K562 (cell line): ENCODE results near the gene MRGPRF. TPM values are rescaled to one million over a fixed set of nuclear protein-coding genes. Genes with fewer than 3 reads are reported as not detected.

ENCODE experiments used
- ATAC-seq: fragments of 200-7000 bp; cut with Tn5 transposase; 3 replicates; pipeline ENCODE4 v1.9.1; 2020; ENCODE audit warnings: moderate library complexity
- BruUV-seq: library from RNA; stranded (reverse); fragments of 400-500 nt; replicated peaks from 2 replicates; lab custom pipeline; 2021; lab: Mats Ljungman, UMichigan
- CTCF ChIA-PET: fragments of 300-600 bp; formaldehyde crosslinking; extraction: SDS; loops from one replicate; lab custom pipeline; 2021; ENCODE audit warnings: low intra/inter-chr PET ratio; lab: Yijun Ruan, JAX
- POLR2A ChIA-PET: fragments of 300-600, 350-650 bp; sonication (Branson Sonifier 250); formaldehyde crosslinking; extraction: SDS; loops from one replicate; lab custom pipeline; 2021; ENCODE audit warnings: antibody characterized with exemption, inconsistent platforms; lab: Yijun Ruan, JAX
- DNase-seq, 4 experiments: peaks; one replicate each; pipeline versions ENCODE4 v3.0.0 to v3.0.0-alpha.2; 2011 to 2018; ENCODE audit warnings: low spot score in 3 of 4, mixed read lengths in 3 of 4; ENCODE audit errors: extremely low read depth in 1 of 4
- FAIRE-seq: peaks from 2 replicates; lab custom pipeline; 2011; peaks lifted over from hg19 to GRCh38; lab: Jason Lieb, UNC
- H2AFZ ChIP-seq: 2 replicates; pipeline ENCODE4 v1.6.0; 2011; ENCODE audit warnings: low read depth, low read length, control low read depth, inconsistent platforms
- H3K27ac ChIP-seq: fragments of 200-600 bp; 3 replicates; pipeline ENCODE4 v1.8.0; 2011; ENCODE audit warnings: low read depth, mild to moderate bottlenecking, control low read depth, inconsistent platforms, low read length, moderate library complexity, mixed read lengths; ENCODE audit errors: extremely low read depth
- H3K27me3 ChIP-seq, 2 experiments: fragments of 300-600 bp in 1 of 2; 2 replicates in 1 of 2; 3 replicates in 1 of 2; pipeline versions ENCODE4 v1.6.0 to v1.8.0; 2011; ENCODE audit warnings: inconsistent platforms in 2 of 2, low read length in 2 of 2, mild to moderate bottlenecking in 1 of 2, mixed read lengths in 1 of 2, moderate library complexity in 1 of 2; ENCODE audit not compliant: control insufficient read depth in 2 of 2, insufficient read depth in 2 of 2
- H3K36me3 ChIP-seq: fragments of 300-600 bp; 3 replicates; pipeline ENCODE4 v1.8.0; 2011; ENCODE audit warnings: mild to moderate bottlenecking, low read length, inconsistent platforms; ENCODE audit not compliant: control insufficient read depth, insufficient read depth
- H3K4me1 ChIP-seq, 2 experiments: fragments of 200-600 bp in 1 of 2; replicated peaks in 1 of 2; 2 replicates in 1 of 2; 3 replicates in 1 of 2; pipeline versions ENCODE4 v1.5.1 to v1.8.0; 2011; ENCODE audit warnings: inconsistent platforms in 2 of 2, low read length in 2 of 2, mild to moderate bottlenecking in 1 of 2, mixed read lengths in 1 of 2, moderate library complexity in 1 of 2; ENCODE audit not compliant: control insufficient read depth in 2 of 2, insufficient read depth in 2 of 2
- H3K4me2 ChIP-seq: 2 replicates; pipeline ENCODE4 v1.6.1; 2011; ENCODE audit warnings: low read length, control low read depth, inconsistent platforms, mixed read lengths; ENCODE audit not compliant: insufficient read depth
- H3K4me3 ChIP-seq: fragments of 200-600 bp; sonication (generic), shearing (Covaris generic); 2 replicates; pipeline ENCODE4 v1.5.1; 2016; ENCODE audit warnings: control low read depth, inconsistent platforms
- H3K79me2 ChIP-seq: fragments of 200-600 bp; 3 replicates; pipeline ENCODE4 v1.8.0; 2011; ENCODE audit warnings: low read length, inconsistent platforms; ENCODE audit not compliant: control insufficient read depth, insufficient read depth
- H3K9ac ChIP-seq, 2 experiments: 2 replicates each; pipeline versions ENCODE4 v1.6.0 to v1.6.1; 2011; ENCODE audit warnings: low read depth in 2 of 2, low read length in 2 of 2, control low read depth in 1 of 2, inconsistent platforms in 1 of 2, mild to moderate bottlenecking in 1 of 2, mixed read lengths in 1 of 2; ENCODE audit not compliant: insufficient read depth in 1 of 2
- H3K9me1 ChIP-seq: one replicate; pipeline ENCODE4 v1.6.0; 2011; ENCODE audit warnings: inconsistent platforms, mild to moderate bottlenecking, low read length, moderate library complexity; ENCODE audit not compliant: control insufficient read depth, insufficient read depth
- H3K9me3 ChIP-seq: replicated peaks from 2 replicates; pipeline ENCODE4 v1.5.1; 2011; ENCODE audit warnings: low read depth, low read length, inconsistent platforms; ENCODE audit not compliant: control insufficient read depth, insufficient read depth
- H4K20me1 ChIP-seq: replicated peaks from 2 replicates; pipeline ENCODE4 v1.6.1; 2011; ENCODE audit warnings: low read length, inconsistent platforms, mixed read lengths; ENCODE audit not compliant: control insufficient read depth, insufficient read depth
- ADNP ChIP-seq: fragments of 200-800 bp; sonication (Bioruptor generic); IDR thresholded peaks from 2 replicates; pipeline ENCODE4 v1.6.1; 2016; ENCODE audit warnings: missing genetic modification characterization, missing compliant biosample characterization
- ELF2 ChIP-seq: fragments of 250-450 bp; sonication (Bioruptor Pico); IDR thresholded peaks from 2 replicates; pipeline ENCODE4 v1.5.0; 2021; ENCODE audit warnings: mild to moderate bottlenecking
- ERF ChIP-seq: fragments of 450-650 bp; formaldehyde crosslinking; IDR thresholded peaks from 2 replicates; pipeline ENCODE4 v1.4.0; 2020; ENCODE audit warnings: mild to moderate bottlenecking, mixed read lengths
- HDAC8 ChIP-seq: fragments of 450-650 bp; IDR thresholded peaks from 2 replicates; pipeline ENCODE4 v1.6.1; 2016; ENCODE audit warnings: mild to moderate bottlenecking, missing genetic modification characterization, moderate library complexity, missing compliant biosample characterization
- KAT7 ChIP-seq: sonication (generic); formaldehyde crosslinking; IDR thresholded peaks from 2 replicates; pipeline ENCODE4 v1.8.0; 2022; ENCODE audit warnings: missing genetic modification reagents, mild to moderate bottlenecking, borderline replicate concordance
- POLR2B ChIP-seq: fragments of 450-650 bp; IDR thresholded peaks from 2 replicates; pipeline ENCODE4 v1.6.1; 2018; ENCODE audit warnings: low read depth; ENCODE audit not compliant: partially characterized antibody
- RBM22 ChIP-seq: fragments of 200-400 bp; formaldehyde crosslinking; IDR thresholded peaks from 2 replicates; pipeline ENCODE4 v1.6.1; 2018; ENCODE audit warnings: low read length, low read depth; ENCODE audit not compliant: poor library complexity, severe bottlenecking
- TEAD1 ChIP-seq, 2 experiments: fragments of 450-650 bp in 1 of 2; sonication (generic) in 1 of 2; formaldehyde crosslinking; IDR thresholded peaks; 2 replicates each; pipeline versions ENCODE4 v1.4.0 to v1.8.0; 2020 to 2022; ENCODE audit warnings: mild to moderate bottlenecking in 2 of 2, missing genetic modification reagents in 1 of 2
- ZNF184 ChIP-seq: sonication (generic); formaldehyde crosslinking; IDR thresholded peaks from 2 replicates; pipeline ENCODE4 v1.5.0; 2020; ENCODE audit warnings: missing genetic modification reagents
- ZNF512 ChIP-seq: IDR thresholded peaks from 2 replicates; pipeline ENCODE4 v1.6.1; 2016; ENCODE audit warnings: missing genetic modification characterization, missing compliant biosample characterization
- ZNF830 ChIP-seq: fragments of 250-450 bp; sonication (Bioruptor Pico); IDR thresholded peaks from 2 replicates; pipeline ENCODE4 v1.5.0; 2021; ENCODE audit warnings: mild to moderate bottlenecking
- WGBS: fragments of 100-300 bp; shearing (Covaris generic); methylation state at CpG from one replicate; pipeline ENCODE4 v1.1.6; 2016; ENCODE audit warnings: low coverage, mixed read lengths; ENCODE audit not compliant: insufficient coverage; ENCODE audit errors: missing lambda C conversion rate; 5-methylcytosine and 5-hydroxymethylcytosine counted together
- in situ Hi-C: fragments of 300-500 bp; cut with MboI; formaldehyde crosslinking; loops from 4 replicates; pipeline ENCODE4 v1.15.0; 2018; ENCODE audit warnings: inconsistent platforms, mixed read lengths
- intact Hi-C: fragments of 100-400 bp; cut with micrococcal nuclease; formaldehyde crosslinking; loops from 2 replicates; pipeline ENCODE4 v1.14.2; 2022
- polyA plus RNA-seq, 8 experiments: library from polyadenylated mRNA; depleted of rRNA in 4 of 8; stranded (reverse) in 5 of 8; unstranded in 3 of 8; fragments of >200 nt; fragmentation: Nextera tagmentation in 2 of 8; fragmentation: Illumina TruSeq in 1 of 8; extraction: Ambion mirVana in 2 of 8; extraction: Trizol in 1 of 8; gene quantifications; 2 replicates each; pipeline versions ENCODE4 v1.2.1 to v1.2.3, GENCODE V29; 2011 to 2014; ENCODE audit warnings: inconsistent platforms in 1 of 8, missing spikeins in 1 of 8
- total RNA-seq, 7 experiments: library from RNA; depleted of rRNA in 6 of 7; stranded (reverse); fragments of >200 nt in 6 of 7; fragmentation: Illumina TruSeq in 2 of 7; extraction: Trizol in 2 of 7; gene quantifications; 2 replicates each; pipeline versions ENCODE4 v1.2.1 to v1.2.3, GENCODE V29; 2011 to 2021; ENCODE audit warnings: low replicate concordance in 1 of 7
- TF ChIP-seq, protein P1 (sequence below): fragments of 200-400 bp; formaldehyde crosslinking; IDR thresholded peaks from 2 replicates; pipeline ENCODE4 v1.6.1; 2017; ENCODE audit warnings: mild to moderate bottlenecking, low read depth, low read length, moderate library complexity

MRGPRF gene
- total and polyA plus RNA-seq, 9 of the 15 experiments (the other 6 are each of a cell fraction or from before 2014, with no cell fraction given) = not detected

- H3K79me2 ChIP-seq = peaks cover 12% of the 10 kb centered on the region
- no peaks in the 10 kb centered on the region for H3K9me3 ChIP-seq
- peak overlapping the region in 1 of 2 experiments; percentile 58; a peak in 1 of 4 replicates for H3K9ac ChIP-seq
- no peak overlapping the region for H2AFZ ChIP-seq
- H3K9me1 ChIP-seq = no peaks in the 10 kb centered on the region
- peaks cover 8% of the 10 kb centered on the region; the same call in 1 of the 2 replicates for H4K20me1 ChIP-seq
- CTCF ChIA-PET = no interaction called here
- BruUV-seq = no TSS peak
- H3K4me2 ChIP-seq = no peak overlapping the region
- H3K4me1 ChIP-seq = peaks cover 7 to 39% of the 10 kb centered on the region in 2 experiments; a peak in 4 of 5 replicates
- WGBS = 75% methylated on average over 15 of the region's 18 CpGs
- TF ChIP-seq RBM22 (no peak), TEAD1 (CRISPR knock-in tag; IDR thresholded peaks at IDR 0.05) (no peak), ELF2 (no peak), ZNF512 (tag) (no peak), KAT7 (no peak), HDAC8 (no peak), ADNP (tag) (no peak), ZNF184 (CRISPR knock-in tag) (no peak), ZNF830 (CRISPR knock-in tag) (no peak), ERF (CRISPR knock-in tag) (no peak), POLR2B (no peak)
- TF ChIP-seq, protein P1, sequence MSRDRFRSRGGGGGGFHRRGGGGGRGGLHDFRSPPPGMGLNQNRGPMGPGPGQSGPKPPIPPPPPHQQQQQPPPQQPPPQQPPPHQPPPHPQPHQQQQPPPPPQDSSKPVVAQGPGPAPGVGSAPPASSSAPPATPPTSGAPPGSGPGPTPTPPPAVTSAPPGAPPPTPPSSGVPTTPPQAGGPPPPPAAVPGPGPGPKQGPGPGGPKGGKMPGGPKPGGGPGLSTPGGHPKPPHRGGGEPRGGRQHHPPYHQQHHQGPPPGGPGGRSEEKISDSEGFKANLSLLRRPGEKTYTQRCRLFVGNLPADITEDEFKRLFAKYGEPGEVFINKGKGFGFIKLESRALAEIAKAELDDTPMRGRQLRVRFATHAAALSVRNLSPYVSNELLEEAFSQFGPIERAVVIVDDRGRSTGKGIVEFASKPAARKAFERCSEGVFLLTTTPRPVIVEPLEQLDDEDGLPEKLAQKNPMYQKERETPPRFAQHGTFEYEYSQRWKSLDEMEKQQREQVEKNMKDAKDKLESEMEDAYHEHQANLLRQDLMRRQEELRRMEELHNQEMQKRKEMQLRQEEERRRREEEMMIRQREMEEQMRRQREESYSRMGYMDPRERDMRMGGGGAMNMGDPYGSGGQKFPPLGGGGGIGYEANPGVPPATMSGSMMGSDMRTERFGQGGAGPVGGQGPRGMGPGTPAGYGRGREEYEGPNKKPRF = no peak
- H3K4me3 ChIP-seq = no peak overlapping the region
- intact Hi-C loops = no loop called here
- no peaks in the 10 kb centered on the region; the same call in 2 of the 3 replicates for H3K36me3 ChIP-seq
- FAIRE-seq (no peak), DNase-seq (no peak), ATAC-seq (no peak)
- no peak overlapping the region for H3K27ac ChIP-seq
- in situ Hi-C loops = no loop called here
- H3K27me3 ChIP-seq = no peaks in the 10 kb centered on the region
- POLR2A ChIA-PET = no interaction called here
These were observed 37.7 kb upstream of the MRGPRF start for GRCh38 chr11:69050592-69051380.
